Germinal center (tissue), 1 donor: ENCODE results near the gene COL23A1.

Source experiments
- DNase-seq: peaks from one replicate; pipeline ENCODE4 v3.0.0; 2012; ENCODE audit warnings: mixed read lengths, low spot score

COL23A1 gene

GRCh38 chr5:178590141-178590923 lies at the start of gene COL23A1:
Gene COL23A1, minus strand, starts transcription at chr5:178590393.
- peak; percentile 36 for DNase-seq

GRCh38 chr5:178637356-178638074 lies 47.3 kb upstream of the COL23A1 start:
- peak; percentile 27 for DNase-seq

GRCh38 chr5:178632285-178632684 lies 42.1 kb upstream of the COL23A1 start:
- no peak for DNase-seq

- DNase-seq, result peak; percentile 33
These were observed 40.8 kb upstream of the COL23A1 start for GRCh38 chr5:178630951-178631350.

- no peak for DNase-seq
These were observed 40.3 kb upstream of the COL23A1 start for GRCh38 chr5:178630475-178630930.

- no peak for DNase-seq
These were observed 37.0 kb upstream of the COL23A1 start for GRCh38 chr5:178627259-178627598.

GRCh38 chr5:178626484-178627258 lies 36.5 kb upstream of the COL23A1 start, which contains the start of gene CLK4:
Gene CLK4, minus strand, starts transcription at chr5:178627050. Its CDS starts 3,634 bp downstream, at chr5:178623416.
- peak; percentile 94 for DNase-seq

GRCh38 chr5:178625679-178626483 lies 35.7 kb upstream of the COL23A1 start:
- no peak for DNase-seq

- DNase-seq, result no peak
These were observed 34.7 kb upstream of the COL23A1 start for GRCh38 chr5:178624631-178625546.

- DNase-seq, result no peak
These were observed 32.6 kb upstream of the COL23A1 start for GRCh38 chr5:178622679-178623247.

GRCh38 chr5:178619390-178619789 lies 29.2 kb upstream of the COL23A1 start:
- no peak for DNase-seq

- no peak for DNase-seq
These were observed 22.1 kb upstream of the COL23A1 start for GRCh38 chr5:178612299-178612698.

- DNase-seq, result no peak
These were observed 16.1 kb upstream of the COL23A1 start for GRCh38 chr5:178606269-178606668.

GRCh38 chr5:178605788-178606187 lies 15.6 kb upstream of the COL23A1 start:
- DNase-seq, result no peak

- DNase-seq, result no peak
These were observed 12.6 kb upstream of the COL23A1 start for GRCh38 chr5:178602752-178603151.

- DNase-seq, result no peak
These were observed 5.6 kb upstream of the COL23A1 start for GRCh38 chr5:178595750-178596149.

- no peak for DNase-seq
These were observed 5.0 kb upstream of the COL23A1 start for GRCh38 chr5:178595150-178595549.

- no peak for DNase-seq
These were observed 781 bp upstream of the COL23A1 start for GRCh38 chr5:178590924-178591423.

GRCh38 chr5:178589180-178590140 lies 733 bp downstream of the COL23A1 start:
- DNase-seq, result peak; percentile 41
